ENCODE measurements around the gene RGL3. TPM values are rescaled to one million over a fixed set of nuclear protein-coding genes. Genes with fewer than 3 reads are reported as not detected.
A peak's percentile ranks its signal among the peaks of the same experiment; 100 is the strongest.
"Not testable (repeated sequence)": the region's sequence is repeated elsewhere in the genome, so short reads cannot be mapped to it uniquely, and the experiment has no call there.

Gene RGL3
- total RNA-seq, 1 donor from 2014 or later: 0.70 TPM

GRCh38 chr19:11356676-11357550, 62.2 kb downstream of the RGL3 start:
- H3K27ac Mint-ChIP-seq (ENCODE audit: unreplicated experiment): no peak overlapping the region
- peaks cover 19% of the 10 kb centered on the region for H3K36me3 Mint-ChIP-seq (ENCODE audit: low read depth)

GRCh38 chr19:11356074-11356397, 63.1 kb downstream of the RGL3 start:
- H3K27me3 Mint-ChIP-seq (ENCODE audit: low read depth): no peaks in the 10 kb centered on the region
- peaks cover 18% of the 10 kb centered on the region for H3K4me1 Mint-ChIP-seq (ENCODE audit: low read depth)
- no peak for DNase-seq (ENCODE audit: low spot score)
- TF ChIP-seq CTCF (IDR thresholded peaks at IDR 0.05): no peak
- peak overlapping the region; percentile 83 for H3K4me3 Mint-ChIP-seq (ENCODE audit: unreplicated experiment)
- no peaks in the 10 kb centered on the region for H3K9me3 Mint-ChIP-seq (ENCODE audit: low read depth)
- no peak overlapping the region for H3K27ac Mint-ChIP-seq (ENCODE audit: unreplicated experiment)
- peaks cover 16% of the 10 kb centered on the region for H3K36me3 Mint-ChIP-seq (ENCODE audit: low read depth)

More at GRCh38 chr19:11356676-11357550, 62.2 kb downstream of the RGL3 start:
- peak overlapping the region; percentile 83 for H3K4me3 Mint-ChIP-seq (ENCODE audit: unreplicated experiment)
- DNase-seq (ENCODE audit: low spot score): no peak
- no peaks in the 10 kb centered on the region for H3K27me3 Mint-ChIP-seq (ENCODE audit: low read depth)
- no peak for TF ChIP-seq CTCF (IDR thresholded peaks at IDR 0.05)
- no peaks in the 10 kb centered on the region for H3K9me3 Mint-ChIP-seq (ENCODE audit: low read depth)
- peaks cover 18% of the 10 kb centered on the region for H3K4me1 Mint-ChIP-seq (ENCODE audit: low read depth)

GRCh38 chr19:11355160-11356073, 63.7 kb downstream of the RGL3 start, which contains the start of gene PLPPR2:
Gene PLPPR2 (plus strand): TSS chr19:11355432. CDS start chr19:11357674, 2,242 bp downstream.
- no peaks in the 10 kb centered on the region for H3K27me3 Mint-ChIP-seq (ENCODE audit: low read depth)
- H3K27ac Mint-ChIP-seq (ENCODE audit: unreplicated experiment): peak within 1 kb of the TSS; percentile 62
- no peaks in the 10 kb centered on the region for H3K9me3 Mint-ChIP-seq (ENCODE audit: low read depth)
- H3K4me1 Mint-ChIP-seq (ENCODE audit: low read depth): peaks cover 18% of the 10 kb centered on the region
- peak; percentile 98 for DNase-seq (ENCODE audit: low spot score)
- H3K4me3 Mint-ChIP-seq (ENCODE audit: unreplicated experiment): peak within 1 kb of the TSS; percentile 83
- TF ChIP-seq CTCF (IDR thresholded peaks at IDR 0.05): no peak
- peaks cover 16% of the 10 kb centered on the region for H3K36me3 Mint-ChIP-seq (ENCODE audit: low read depth)

- peaks cover 18% of the 10 kb centered on the region for H3K4me1 Mint-ChIP-seq (ENCODE audit: low read depth)
- not testable (repeated sequence) for H3K27ac Mint-ChIP-seq (ENCODE audit: unreplicated experiment); H3K9me3 Mint-ChIP-seq (ENCODE audit: low read depth); H3K4me3 Mint-ChIP-seq (ENCODE audit: unreplicated experiment); DNase-seq (ENCODE audit: low spot score); H3K27me3 Mint-ChIP-seq (ENCODE audit: low read depth)
- H3K36me3 Mint-ChIP-seq (ENCODE audit: low read depth): peaks cover 14% of the 10 kb centered on the region
Measured at GRCh38 chr19:11354102-11354501, 65.0 kb downstream of the RGL3 start.

GRCh38 chr19:11349171-11349570, 69.9 kb downstream of the RGL3 start:
- peaks cover 8% of the 10 kb centered on the region for H3K9me3 Mint-ChIP-seq (ENCODE audit: low read depth)
- peaks cover 5% of the 10 kb centered on the region for H3K36me3 Mint-ChIP-seq (ENCODE audit: low read depth)
- no peak overlapping the region for H3K4me3 Mint-ChIP-seq (ENCODE audit: unreplicated experiment)
- DNase-seq (ENCODE audit: low spot score): no peak
- no peak for TF ChIP-seq CTCF (IDR thresholded peaks at IDR 0.05)
- no peak overlapping the region for H3K27ac Mint-ChIP-seq (ENCODE audit: unreplicated experiment)
- H3K27me3 Mint-ChIP-seq (ENCODE audit: low read depth): no peaks in the 10 kb centered on the region
- H3K4me1 Mint-ChIP-seq (ENCODE audit: low read depth): peaks cover 28% of the 10 kb centered on the region
